ENCODE measurements around the gene ZNF829.
A peak's percentile ranks its signal among the peaks of the same experiment; 100 is the strongest.

The ZNF829 gene

GRCh38 chr19:36915992-36916830, at the start of gene ZNF829, which contains the start of gene ZNF568:
Gene ZNF829 (minus strand): TSS chr19:36916291. CDS start chr19:36915167, 1,124 bp downstream.
Gene ZNF568 (plus strand): TSS chr19:36916332. CDS start chr19:36922771, 6,439 bp downstream.
- DNase-seq, result peak; percentile 88

- no peak for DNase-seq
Measured at GRCh38 chr19:36963280-36963679, 47.2 kb upstream of the ZNF829 start.

- DNase-seq, result no peak
Measured at GRCh38 chr19:36962346-36962745, 46.3 kb upstream of the ZNF829 start.

- DNase-seq, result no peak
Measured at GRCh38 chr19:36950335-36951119, 34.4 kb upstream of the ZNF829 start.

- DNase-seq, result peak; percentile 2
Measured at GRCh38 chr19:36939153-36939552, 23.1 kb upstream of the ZNF829 start.

GRCh38 chr19:36931684-36932083, 15.6 kb upstream of the ZNF829 start:
- no peak for DNase-seq

GRCh38 chr19:36918090-36918489, 2.0 kb upstream of the ZNF829 start:
- DNase-seq, result no peak

GRCh38 chr19:36916991-36917390, 900 bp upstream of the ZNF829 start:
- no peak for DNase-seq

- no peak for DNase-seq
Measured at GRCh38 chr19:36898422-36898821, 17.7 kb downstream of the ZNF829 start.

- DNase-seq, result no peak
Measured at GRCh38 chr19:36894849-36895383, 21.2 kb downstream of the ZNF829 start.

GRCh38 chr19:36891768-36892357, 24.2 kb downstream of the ZNF829 start:
- no peak for DNase-seq

GRCh38 chr19:36876993-36877938, 38.8 kb downstream of the ZNF829 start:
- DNase-seq, result no peak

- DNase-seq, result no peak
Measured at GRCh38 chr19:36851898-36852297, 64.2 kb downstream of the ZNF829 start.

GRCh38 chr19:36850559-36851442, 65.3 kb downstream of the ZNF829 start, which contains the start of gene ZNF345:
Gene ZNF345 (plus strand): TSS chr19:36850876. CDS start chr19:36876831, 25,955 bp downstream.
- peak; percentile 91 for DNase-seq

GRCh38 chr19:36849701-36850558, 66.2 kb downstream of the ZNF829 start:
- peak; percentile 89 for DNase-seq

GRCh38 chr19:36847968-36848367, 68.1 kb downstream of the ZNF829 start:
- no peak for DNase-seq

GRCh38 chr19:36838784-36839324, 77.2 kb downstream of the ZNF829 start:
- DNase-seq, result no peak
